Neural progenitor cell (in vitro differentiated cells): ENCODE data around the gene SPTLC3. TPM values are rescaled to one million over a fixed set of nuclear protein-coding genes. Genes with fewer than 3 reads are reported as not detected.
A peak's percentile ranks its signal among the peaks of the same experiment; 100 is the strongest.

ENCODE experiments used
- DNase-seq: peaks from one replicate; pipeline ENCODE4 v3.0.0-alpha.2; 2016; ENCODE audit warnings: low spot score
- H2AFZ ChIP-seq: fragments of 200-600 bp; sonication (generic); replicated peaks from 2 replicates; pipeline ENCODE4 v1.6.1; 2016; ENCODE audit warnings: antibody characterized with exemption
- H3F3A ChIP-seq: fragments of 200-600 bp; sonication (generic); 2 replicates; pipeline ENCODE4 v1.6.1; 2016; ENCODE audit warnings: antibody characterized with exemption, low read depth
- H3K27ac ChIP-seq: fragments of 200-600 bp; sonication (generic); 2 replicates; pipeline ENCODE4 v1.5.1; 2016; ENCODE audit warnings: mild to moderate bottlenecking
- H3K27me3 ChIP-seq: fragments of 200-600 bp; sonication (generic); 2 replicates; pipeline ENCODE4 v1.6.1; 2016; ENCODE audit warnings: mild to moderate bottlenecking, moderate library complexity
- H3K36me3 ChIP-seq: fragments of 200-600 bp; sonication (generic); 2 replicates; pipeline ENCODE4 v1.5.1; 2016
- H3K4me1 ChIP-seq: fragments of 200-600 bp; sonication (generic); 2 replicates; pipeline ENCODE4 v1.6.1; 2016; ENCODE audit warnings: mixed run types
- H3K4me2 ChIP-seq: fragments of 200-600 bp; sonication (generic); 2 replicates; pipeline ENCODE4 v1.6.1; 2016
- H3K4me3 ChIP-seq: fragments of 200-600 bp; sonication (generic); 2 replicates; pipeline ENCODE4 v1.5.1; 2016
- H3K79me2 ChIP-seq: fragments of 200-600 bp; sonication (generic); 2 replicates; pipeline ENCODE4 v1.6.1; 2016; ENCODE audit warnings: low read depth
- H3K9ac ChIP-seq: fragments of 200-600 bp; sonication (generic); 2 replicates; pipeline ENCODE4 v1.6.1; 2016
- H3K9me3 ChIP-seq: fragments of 200-600 bp; sonication (generic); 2 replicates; pipeline ENCODE4 v1.5.1; 2016; ENCODE audit warnings: low read depth
- H4K20me1 ChIP-seq: fragments of 200-600 bp; sonication (generic); 2 replicates; pipeline ENCODE4 v1.6.1; 2016; ENCODE audit warnings: low read depth
- H3K27ac Mint-ChIP-seq: 3 replicates; pipeline ENCODE4 v1.8.0; 2021; ENCODE audit warnings: mixed read lengths
- H3K27me3 Mint-ChIP-seq: 2 replicates; pipeline ENCODE4 v1.8.0; 2022; ENCODE audit warnings: low read depth, mild to moderate bottlenecking, inconsistent platforms, moderate library complexity, mixed read lengths; ENCODE audit not compliant: insufficient read depth
- H3K36me3 Mint-ChIP-seq: 3 replicates; pipeline ENCODE4 v1.8.0; 2021; ENCODE audit warnings: mixed read lengths
- H3K4me1 Mint-ChIP-seq: 3 replicates; pipeline ENCODE4 v1.8.0; 2021; ENCODE audit warnings: mixed read lengths
- H3K4me3 Mint-ChIP-seq: 3 replicates; pipeline ENCODE4 v1.8.0; 2021; ENCODE audit warnings: mild to moderate bottlenecking, moderate library complexity, mixed read lengths
- H3K9me3 Mint-ChIP-seq: 3 replicates; pipeline ENCODE4 v1.8.0; 2020; ENCODE audit warnings: mixed read lengths
- EZH2 ChIP-seq: fragments of 200-600 bp; sonication (generic); IDR thresholded peaks from 2 replicates; pipeline ENCODE4 v1.6.1; 2017; ENCODE audit warnings: antibody characterized with exemption, mild to moderate bottlenecking, moderate library complexity
- EZH2phosphoT487 ChIP-seq: fragments of 200-600 bp; sonication (generic); IDR thresholded peaks from 2 replicates; pipeline ENCODE4 v1.6.1; 2017; ENCODE audit warnings: antibody characterized with exemption
- total RNA-seq: library from RNA; depleted of rRNA; stranded (reverse); fragments of >200 nt; gene quantifications from 2 replicates; pipeline ENCODE4 v1.2.3, GENCODE V29; 2015; ENCODE audit warnings: low replicate concordance
- TF ChIP-seq, protein P1 (sequence below): fragments of 200-600 bp; sonication (generic); IDR thresholded peaks from 2 replicates; pipeline ENCODE4 v1.5.1; 2017; ENCODE audit warnings: antibody characterized with exemption, mild to moderate bottlenecking

Gene SPTLC3
- total RNA-seq, 1 donor from 2014 or later = 4.2 TPM

DNA sequence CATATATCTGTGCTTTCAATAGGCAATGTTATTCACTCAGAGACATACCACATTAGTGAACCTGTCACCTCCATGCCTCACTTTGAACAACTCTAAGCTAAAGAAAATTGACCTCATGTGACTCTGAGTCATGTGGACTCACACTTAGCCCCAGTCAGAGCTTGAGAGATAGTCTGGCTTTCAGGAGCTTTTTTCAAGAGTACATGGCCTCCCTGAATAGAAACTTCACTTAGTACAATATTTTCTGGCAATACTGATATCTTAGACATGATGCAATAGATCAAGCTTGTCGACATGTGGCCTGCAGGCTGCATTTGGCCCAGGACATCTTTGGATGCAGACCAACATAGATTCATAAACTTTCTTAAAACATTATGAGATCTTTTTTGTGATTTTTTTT, 8.5 kb downstream of the SPTLC3 start:
- Histone ChIP-seq H3K27ac (no peak overlapping the region), H3K79me2 (no peaks in the 10 kb centered on the region), H3K36me3 (no peaks in the 10 kb centered on the region), H3K4me2 (no peak overlapping the region), H4K20me1 (no peaks in the 10 kb centered on the region), H3K27me3 (no peaks in the 10 kb centered on the region), H3K9ac (no peak overlapping the region), H3F3A (peaks cover 9% of the 10 kb centered on the region), H3K9me3 (no peaks in the 10 kb centered on the region), H3K4me3 (no peak overlapping the region), H3K4me1 (peaks cover 19% of the 10 kb centered on the region), H2AFZ (no peak overlapping the region)
- Mint-ChIP-seq H3K9me3 (peaks cover 14% of the 10 kb centered on the region), H3K4me1 (peaks cover 22% of the 10 kb centered on the region), H3K36me3 (peaks cover 14% of the 10 kb centered on the region), H3K27me3 (peaks cover 4% of the 10 kb centered on the region), H3K4me3 (no peak overlapping the region), H3K27ac (no peak overlapping the region)
- no peak for DNase-seq
- no peak for TF ChIP-seq EZH2

DNA sequence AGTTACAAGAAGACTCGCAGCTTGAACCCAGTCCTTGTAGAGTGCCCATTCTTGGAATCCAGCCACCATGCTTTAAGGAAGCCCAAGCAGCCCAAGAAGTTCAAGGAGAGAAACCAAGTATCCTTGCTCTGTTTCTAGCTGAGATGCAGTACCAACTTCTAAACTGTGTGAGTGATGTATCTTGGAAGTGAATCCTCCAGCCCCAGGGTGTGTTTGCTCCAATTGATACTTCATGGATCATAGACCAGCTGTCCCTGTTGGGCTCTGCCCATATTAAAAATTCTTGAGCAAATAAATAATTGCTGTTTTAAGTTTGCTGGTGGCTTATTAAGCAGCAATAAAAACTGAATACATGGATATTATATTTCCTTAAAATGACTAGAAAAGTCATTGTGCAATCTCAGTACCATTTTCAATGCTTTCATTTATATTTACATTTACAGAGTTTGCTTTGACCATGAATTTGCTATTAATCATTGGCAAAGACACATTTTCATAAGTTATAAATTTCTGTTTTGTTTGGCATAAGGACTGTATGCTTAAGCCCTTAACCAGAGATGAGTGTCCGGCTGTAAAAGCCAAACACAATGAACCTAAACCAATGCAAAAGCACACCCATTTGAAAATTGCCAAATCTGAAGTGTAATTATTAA, 9.2 kb downstream of the SPTLC3 start:
- Mint-ChIP-seq H3K9me3 (peaks cover 18% of the 10 kb centered on the region), H3K4me1 (peaks cover 15% of the 10 kb centered on the region), H3K27ac (no peak overlapping the region), H3K36me3 (peaks cover 18% of the 10 kb centered on the region), H3K4me3 (no peak overlapping the region), H3K27me3 (peaks cover 4% of the 10 kb centered on the region)
- H3K9ac ChIP-seq = no peak overlapping the region
- peaks cover 4% of the 10 kb centered on the region for H3F3A ChIP-seq
- H3K4me1 ChIP-seq = peaks cover 11% of the 10 kb centered on the region
- no peak overlapping the region for H3K4me2 ChIP-seq
- H3K36me3 ChIP-seq = no peaks in the 10 kb centered on the region
- H3K27ac ChIP-seq = no peak overlapping the region
- H3K9me3 ChIP-seq = no peaks in the 10 kb centered on the region
- H3K79me2 ChIP-seq = no peaks in the 10 kb centered on the region
- no peak overlapping the region for H3K4me3 ChIP-seq
- no peak for DNase-seq
- TF ChIP-seq EZH2phosphoT487 (no peak), EZH2 (no peak)
- TF ChIP-seq, protein P1, sequence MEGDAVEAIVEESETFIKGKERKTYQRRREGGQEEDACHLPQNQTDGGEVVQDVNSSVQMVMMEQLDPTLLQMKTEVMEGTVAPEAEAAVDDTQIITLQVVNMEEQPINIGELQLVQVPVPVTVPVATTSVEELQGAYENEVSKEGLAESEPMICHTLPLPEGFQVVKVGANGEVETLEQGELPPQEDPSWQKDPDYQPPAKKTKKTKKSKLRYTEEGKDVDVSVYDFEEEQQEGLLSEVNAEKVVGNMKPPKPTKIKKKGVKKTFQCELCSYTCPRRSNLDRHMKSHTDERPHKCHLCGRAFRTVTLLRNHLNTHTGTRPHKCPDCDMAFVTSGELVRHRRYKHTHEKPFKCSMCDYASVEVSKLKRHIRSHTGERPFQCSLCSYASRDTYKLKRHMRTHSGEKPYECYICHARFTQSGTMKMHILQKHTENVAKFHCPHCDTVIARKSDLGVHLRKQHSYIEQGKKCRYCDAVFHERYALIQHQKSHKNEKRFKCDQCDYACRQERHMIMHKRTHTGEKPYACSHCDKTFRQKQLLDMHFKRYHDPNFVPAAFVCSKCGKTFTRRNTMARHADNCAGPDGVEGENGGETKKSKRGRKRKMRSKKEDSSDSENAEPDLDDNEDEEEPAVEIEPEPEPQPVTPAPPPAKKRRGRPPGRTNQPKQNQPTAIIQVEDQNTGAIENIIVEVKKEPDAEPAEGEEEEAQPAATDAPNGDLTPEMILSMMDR = no peak
- no peaks in the 10 kb centered on the region for H4K20me1 ChIP-seq
- no peaks in the 10 kb centered on the region for H3K27me3 ChIP-seq
- H2AFZ ChIP-seq = no peak overlapping the region

DNA sequence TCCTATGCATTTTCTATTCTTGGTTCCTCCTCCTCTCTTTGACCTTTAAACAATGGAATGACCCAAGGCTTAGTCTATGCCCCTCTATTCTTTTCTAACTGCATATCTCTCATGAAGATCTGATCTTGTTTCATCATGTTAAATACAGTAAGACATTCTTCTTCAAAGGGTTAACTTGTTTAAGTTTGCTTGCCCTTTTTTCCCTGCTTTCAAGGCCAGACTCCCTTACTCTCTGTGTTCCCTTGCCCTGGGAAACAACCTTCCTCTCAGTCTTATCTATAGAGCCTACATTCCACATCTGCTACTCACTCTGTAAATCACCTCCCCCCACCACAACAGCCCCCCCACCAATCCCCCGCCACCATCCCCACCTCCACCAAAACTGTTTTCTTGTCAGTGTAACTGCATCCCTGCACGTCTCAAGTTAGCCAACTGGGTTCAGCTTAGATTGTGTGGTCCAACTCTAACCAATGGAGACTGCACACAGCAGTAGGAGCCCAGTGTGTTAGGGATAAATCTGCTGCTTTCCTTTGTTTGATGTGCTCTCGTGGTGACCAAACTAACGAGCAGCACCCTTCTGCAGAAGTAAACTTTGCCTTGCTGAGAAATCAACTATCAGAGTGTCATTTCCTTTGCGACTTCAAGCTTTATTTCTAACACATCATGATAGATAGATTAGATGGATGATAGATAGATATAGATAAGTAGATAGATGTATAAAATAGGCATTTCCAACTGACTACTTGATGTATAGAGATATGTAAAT, 12.6 kb downstream of the SPTLC3 start:
- Histone ChIP-seq H3K4me2 (peak overlapping the region; percentile 24), H3F3A (no peaks in the 10 kb centered on the region), H3K4me1 (no peaks in the 10 kb centered on the region), H3K9ac (no peak overlapping the region), H2AFZ (no peak overlapping the region), H3K27me3 (no peaks in the 10 kb centered on the region), H3K36me3 (no peaks in the 10 kb centered on the region), H4K20me1 (no peaks in the 10 kb centered on the region), H3K9me3 (no peaks in the 10 kb centered on the region), H3K4me3 (no peak overlapping the region), H3K79me2 (no peaks in the 10 kb centered on the region), H3K27ac (no peak overlapping the region)
- no peak for DNase-seq
- Mint-ChIP-seq H3K36me3 (peaks cover 16% of the 10 kb centered on the region), H3K4me1 (no peaks in the 10 kb centered on the region), H3K27me3 (peaks cover 4% of the 10 kb centered on the region), H3K4me3 (no peak overlapping the region), H3K27ac (no peak overlapping the region), H3K9me3 (peaks cover 23% of the 10 kb centered on the region)
- TF ChIP-seq, protein P1 = no peak
- no peak for TF ChIP-seq EZH2
- TF ChIP-seq EZH2phosphoT487 = no peak
